Osteoblast (primary cell): ENCODE measurements around the gene CREBRF. TPM values are rescaled to one million over a fixed set of nuclear protein-coding genes. Genes with fewer than 3 reads are reported as not detected.
"Not testable (repeated sequence)": the region's sequence is repeated elsewhere in the genome, so short reads cannot be mapped to it uniquely, and the experiment has no call there.

ENCODE experiments used
- DNase-seq: peaks from one replicate; pipeline ENCODE4 v3.0.0; 2011; ENCODE audit warnings: low spot score, mixed read lengths; ENCODE audit not compliant: insufficient read length; ENCODE audit errors: missing footprints
- H2AFZ ChIP-seq: 2 replicates; pipeline ENCODE4 v1.6.0; 2011; ENCODE audit warnings: mild to moderate bottlenecking, low read length
- H3K27ac ChIP-seq: 2 replicates; pipeline ENCODE4 v1.5.1; 2011; ENCODE audit warnings: mild to moderate bottlenecking, low read depth, low read length, moderate library complexity
- H3K27me3 ChIP-seq: 2 replicates; pipeline ENCODE4 v1.6.0; 2012; ENCODE audit warnings: mild to moderate bottlenecking, control low read depth, inconsistent platforms, low read length, moderate library complexity; ENCODE audit not compliant: insufficient read depth
- H3K36me3 ChIP-seq: 2 replicates; pipeline ENCODE4 v1.5.1; 2011; ENCODE audit warnings: mild to moderate bottlenecking, low read length, control low read depth, moderate library complexity; ENCODE audit not compliant: insufficient read depth
- H3K4me1 ChIP-seq: 2 replicates; pipeline ENCODE4 v1.5.1; 2011; ENCODE audit warnings: mild to moderate bottlenecking, low read length, control low read depth, moderate library complexity; ENCODE audit not compliant: insufficient read depth
- H3K4me2 ChIP-seq: 2 replicates; pipeline ENCODE4 v1.6.0; 2011; ENCODE audit warnings: mild to moderate bottlenecking, low read length; ENCODE audit not compliant: insufficient read depth
- H3K4me3 ChIP-seq: fragments of 200-600 bp; sonication (generic); 3 replicates; pipeline ENCODE4 v1.5.1; 2012; ENCODE audit warnings: mild to moderate bottlenecking, low read length, inconsistent platforms; ENCODE audit not compliant: insufficient read depth
- H3K79me2 ChIP-seq: 2 replicates; pipeline ENCODE4 v1.6.0; 2012; ENCODE audit warnings: mild to moderate bottlenecking, low read length, control low read depth, inconsistent platforms; ENCODE audit not compliant: insufficient read depth
- H3K9me3 ChIP-seq: 2 replicates; pipeline ENCODE4 v1.5.1; 2011; ENCODE audit warnings: low read depth, low read length, control low read depth
- H4K20me1 ChIP-seq: 2 replicates; pipeline ENCODE4 v1.6.0; 2012; ENCODE audit warnings: mild to moderate bottlenecking, low read length, control low read depth; ENCODE audit not compliant: insufficient read depth
- CTCF ChIP-seq: IDR thresholded peaks from 2 replicates; pipeline ENCODE4 v1.5.1; 2011; ENCODE audit warnings: mild to moderate bottlenecking, low read depth, low read length, moderate library complexity; ENCODE audit errors: extremely low read depth
- total RNA-seq: library from RNA; depleted of rRNA; stranded (reverse); fragments of >200 nt; gene quantifications from 2 replicates; pipeline ENCODE4 v1.2.3, GENCODE V29; 2012

The CREBRF gene
- total RNA-seq, 1 donor, result 35.8 TPM

GRCh38 chr5:173029499-173029921 is 26.6 kb upstream of the CREBRF start:
- peaks cover 11% of the 10 kb centered on the region for H3K36me3 ChIP-seq
- no peaks in the 10 kb centered on the region for H3K9me3 ChIP-seq
- no peak for TF ChIP-seq CTCF
- H3K4me1 ChIP-seq, result peaks cover 9% of the 10 kb centered on the region
- H2AFZ ChIP-seq, result no peak overlapping the region
- no peaks in the 10 kb centered on the region for H3K27me3 ChIP-seq
- peak overlapping the region; percentile 1 for H3K4me2 ChIP-seq
- H3K27ac ChIP-seq, result peak overlapping the region; percentile 4
- DNase-seq, result no peak
- no peak overlapping the region for H3K4me3 ChIP-seq
- peaks cover 76% of the 10 kb centered on the region for H3K79me2 ChIP-seq
- peaks cover 15% of the 10 kb centered on the region for H4K20me1 ChIP-seq

- not testable (repeated sequence) for H3K4me3 ChIP-seq, H3K9me3 ChIP-seq, H3K4me2 ChIP-seq, DNase-seq, H3K27ac ChIP-seq, H3K27me3 ChIP-seq, H2AFZ ChIP-seq
- Histone ChIP-seq H3K79me2 (peaks cover 66% of the 10 kb centered on the region), H3K36me3 (peaks cover 25% of the 10 kb centered on the region), H3K4me1 (peaks cover 16% of the 10 kb centered on the region), H4K20me1 (peaks cover 18% of the 10 kb centered on the region)
Measured at GRCh38 chr5:173032096-173032495, 24.1 kb upstream of the CREBRF start.

- Histone ChIP-seq H4K20me1 (peaks cover 18% of the 10 kb centered on the region), H3K79me2 (peaks cover 63% of the 10 kb centered on the region), H3K27ac (no peak overlapping the region), H3K9me3 (no peaks in the 10 kb centered on the region), H3K27me3 (no peaks in the 10 kb centered on the region), H3K36me3 (peaks cover 23% of the 10 kb centered on the region), H2AFZ (no peak overlapping the region), H3K4me3 (no peak overlapping the region), H3K4me1 (peaks cover 16% of the 10 kb centered on the region), H3K4me2 (no peak overlapping the region)
- no peak for DNase-seq
- TF ChIP-seq CTCF, result no peak
Measured at GRCh38 chr5:173032730-173033129, 23.4 kb upstream of the CREBRF start.

- Histone ChIP-seq H3K27ac (no peak overlapping the region), H3K79me2 (peaks cover 52% of the 10 kb centered on the region), H3K9me3 (no peaks in the 10 kb centered on the region), H3K4me1 (peaks cover 11% of the 10 kb centered on the region), H2AFZ (no peak overlapping the region), H3K36me3 (peaks cover 20% of the 10 kb centered on the region), H3K4me3 (no peak overlapping the region), H3K27me3 (no peaks in the 10 kb centered on the region), H3K4me2 (no peak overlapping the region), H4K20me1 (peaks cover 12% of the 10 kb centered on the region)
- DNase-seq, result no peak
- no peak for TF ChIP-seq CTCF
Measured at GRCh38 chr5:173033923-173034322, 22.2 kb upstream of the CREBRF start.
